Measurements from ENCODE around the gene IGF2R. TPM values are rescaled to one million over a fixed set of nuclear protein-coding genes. Genes with fewer than 3 reads are reported as not detected.

The IGF2R gene
- polyA plus RNA-seq, 4 donors, result 55.1 to 59.1 (median 57.3) TPM

- DNase-seq (ENCODE audit: low read depth in 4 of 4, low spot score in 3 of 4), result no peak
Observed at GRCh38 chr6:159973951-159974350, 5.1 kb downstream of the IGF2R start.

- no peak for DNase-seq (ENCODE audit: low read depth in 4 of 4, low spot score in 3 of 4)
Observed at GRCh38 chr6:159974932-159975331, 6.0 kb downstream of the IGF2R start.

- DNase-seq (ENCODE audit: low read depth in 4 of 4, low spot score in 3 of 4), result no peak
Observed at GRCh38 chr6:159976686-159977254, 7.9 kb downstream of the IGF2R start.

- DNase-seq (ENCODE audit: low read depth in 4 of 4, low spot score in 3 of 4), result no peak
Observed at GRCh38 chr6:159977255-159977903, 8.5 kb downstream of the IGF2R start.

GRCh38 chr6:159977904-159978268, 9.0 kb downstream of the IGF2R start:
- no peak for DNase-seq (ENCODE audit: low read depth in 4 of 4, low spot score in 3 of 4)

GRCh38 chr6:159978291-159979135, 9.6 kb downstream of the IGF2R start:
- DNase-seq (ENCODE audit: low read depth in 4 of 4, low spot score in 3 of 4), result no peak

GRCh38 chr6:159979136-159979874, 10.4 kb downstream of the IGF2R start:
- DNase-seq (ENCODE audit: low read depth in 4 of 4, low spot score in 3 of 4), result no peak

GRCh38 chr6:159980474-159980873, 11.6 kb downstream of the IGF2R start:
- DNase-seq (ENCODE audit: low read depth in 4 of 4, low spot score in 3 of 4), result no peak

- DNase-seq (ENCODE audit: low read depth in 4 of 4, low spot score in 3 of 4), result no peak
Observed at GRCh38 chr6:159981071-159981402, 12.2 kb downstream of the IGF2R start.

GRCh38 chr6:159981403-159982245, 12.7 kb downstream of the IGF2R start:
- DNase-seq (ENCODE audit: low read depth in 4 of 4, low spot score in 3 of 4), result no peak

GRCh38 chr6:159982731-159983506, 14.0 kb downstream of the IGF2R start:
- DNase-seq (ENCODE audit: low read depth in 4 of 4, low spot score in 3 of 4), result no peak

GRCh38 chr6:159983641-159984080, 14.8 kb downstream of the IGF2R start:
- no peak for DNase-seq (ENCODE audit: low read depth in 4 of 4, low spot score in 3 of 4)

- DNase-seq (ENCODE audit: low read depth in 4 of 4, low spot score in 3 of 4), result no peak
Observed at GRCh38 chr6:159984268-159984786, 15.4 kb downstream of the IGF2R start.

- no peak for DNase-seq (ENCODE audit: low read depth in 4 of 4, low spot score in 3 of 4)
Observed at GRCh38 chr6:159985296-159985945, 16.5 kb downstream of the IGF2R start.

- DNase-seq (ENCODE audit: low read depth in 4 of 4, low spot score in 3 of 4), result no peak
Observed at GRCh38 chr6:159988983-159989454, 20.1 kb downstream of the IGF2R start.

GRCh38 chr6:159989492-159990480, 20.9 kb downstream of the IGF2R start:
- no peak for DNase-seq (ENCODE audit: low read depth in 4 of 4, low spot score in 3 of 4)

- no peak for DNase-seq (ENCODE audit: low read depth in 4 of 4, low spot score in 3 of 4)
Observed at GRCh38 chr6:159992366-159992765, 23.5 kb downstream of the IGF2R start.
